BE2C (cell line): ENCODE measurements around the gene HNMT.
"Not testable (repeated sequence)": the region's sequence is repeated elsewhere in the genome, so short reads cannot be mapped to it uniquely, and the experiment has no call there.

Source experiments
- DNase-seq: peaks from one replicate; pipeline ENCODE4 v3.0.0-alpha.2; 2020
- H3K27me3 ChIP-seq: fragments of 250-450 bp; sonication (Bioruptor Pico); 2 replicates; pipeline ENCODE4 v1.5.1; 2020; ENCODE audit warnings: mild to moderate bottlenecking
- H3K36me3 ChIP-seq: fragments of 250-450 bp; sonication (Bioruptor Pico); 2 replicates; pipeline ENCODE4 v1.5.1; 2020; ENCODE audit warnings: mild to moderate bottlenecking
- H3K4me1 ChIP-seq: fragments of 250-450 bp; sonication (Bioruptor Pico); 2 replicates; pipeline ENCODE4 v1.5.1; 2020
- H3K4me3 ChIP-seq: 2 replicates; pipeline ENCODE4 v1.5.1; 2011; ENCODE audit warnings: low read depth, low read length
- H3K9me3 ChIP-seq: fragments of 250-450 bp; sonication (Bioruptor Pico); 2 replicates; pipeline ENCODE4 v1.5.1; 2020
- CTCF ChIP-seq: IDR thresholded peaks from 2 replicates; pipeline ENCODE4 v1.5.1; 2012; ENCODE audit warnings: mild to moderate bottlenecking, low read depth, low read length

HNMT gene

GRCh38 chr2:137986268-137986667 is 22.0 kb downstream of the HNMT start:
- no peaks in the 10 kb centered on the region for H3K36me3 ChIP-seq
- no peaks in the 10 kb centered on the region for H3K4me1 ChIP-seq
- no peaks in the 10 kb centered on the region for H3K27me3 ChIP-seq
- no peak for TF ChIP-seq CTCF
- H3K9me3 ChIP-seq, result no peaks in the 10 kb centered on the region
- no peak overlapping the region for H3K4me3 ChIP-seq
- no peak for DNase-seq

DNA sequence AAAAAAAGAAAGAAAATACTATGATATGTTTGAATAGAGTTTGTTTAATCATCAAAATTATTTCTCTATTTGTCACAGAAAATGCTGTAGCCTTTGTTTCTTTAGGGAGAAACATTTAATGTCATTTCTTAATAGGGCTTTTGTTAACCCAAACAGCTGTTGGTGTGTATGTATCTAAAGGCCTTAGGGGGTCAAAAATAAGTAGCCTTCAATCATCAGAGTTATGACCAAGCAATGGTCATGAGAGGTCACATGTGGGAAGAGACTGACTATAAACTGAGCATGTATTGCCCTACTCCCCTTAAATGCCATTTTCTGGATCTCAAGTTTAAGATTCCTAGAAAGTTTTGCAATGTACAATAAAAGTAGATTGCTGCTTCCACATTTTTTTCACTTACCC is 22.7 kb downstream of the HNMT start:
- no peak overlapping the region for H3K4me3 ChIP-seq
- DNase-seq, result no peak
- no peaks in the 10 kb centered on the region for H3K9me3 ChIP-seq
- no peaks in the 10 kb centered on the region for H3K27me3 ChIP-seq
- no peak for TF ChIP-seq CTCF
- no peaks in the 10 kb centered on the region for H3K36me3 ChIP-seq
- H3K4me1 ChIP-seq, result no peaks in the 10 kb centered on the region

DNA sequence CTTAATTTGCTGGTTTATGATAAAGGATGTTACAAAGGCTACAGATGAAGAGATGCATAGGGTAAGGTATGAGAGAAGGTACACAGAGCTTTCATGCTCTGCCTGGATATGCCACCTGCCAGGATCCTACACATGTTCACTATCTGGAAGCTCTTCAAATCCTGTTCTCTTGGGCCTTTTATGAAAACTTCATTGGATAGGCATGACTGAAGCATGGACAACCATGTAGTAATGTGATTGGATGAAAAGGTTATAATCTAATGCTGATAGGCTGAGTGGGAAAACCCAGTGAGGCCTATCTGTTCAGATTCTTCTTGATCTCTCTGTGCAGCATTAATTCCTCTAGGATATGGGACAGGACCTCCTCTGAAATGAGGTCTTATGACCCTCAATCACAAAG is 26.8 kb downstream of the HNMT start:
- Histone ChIP-seq H3K4me3 (no peak overlapping the region), H3K36me3 (no peaks in the 10 kb centered on the region), H3K9me3 (no peaks in the 10 kb centered on the region), H3K4me1 (no peaks in the 10 kb centered on the region), H3K27me3 (no peaks in the 10 kb centered on the region)
- DNase-seq, result no peak
- no peak for TF ChIP-seq CTCF

DNA sequence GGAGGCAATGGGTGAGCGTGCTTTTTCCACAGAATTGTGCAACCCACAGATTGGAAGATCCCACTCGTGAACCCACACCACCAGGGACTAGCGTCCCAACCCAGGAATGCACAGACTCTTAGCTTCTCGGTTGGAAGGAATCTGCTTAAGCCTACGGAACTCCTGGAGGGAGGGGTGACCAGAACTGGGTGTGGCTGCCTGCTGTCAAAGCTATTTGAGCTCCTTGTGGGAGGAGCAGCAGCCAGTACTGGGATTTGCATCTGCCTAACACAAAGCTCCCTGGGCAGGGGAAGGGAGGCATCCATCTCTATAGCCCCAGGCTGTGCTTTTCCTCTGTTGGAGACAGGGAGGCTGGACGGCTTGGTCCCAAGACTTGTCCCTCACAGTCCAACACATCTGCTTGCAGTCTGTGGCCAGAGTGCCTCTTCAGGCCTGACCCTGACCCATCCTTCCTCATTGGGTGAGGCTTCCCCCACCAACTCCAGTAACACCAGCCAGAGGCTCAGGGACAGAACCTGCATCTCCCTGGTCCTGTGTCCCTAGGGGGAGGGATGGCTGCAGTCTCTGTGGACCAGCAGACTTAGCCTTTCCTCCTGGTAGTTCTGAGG is 27.9 kb downstream of the HNMT start:
- H3K4me3 ChIP-seq, result no peak overlapping the region
- H3K27me3 ChIP-seq, result no peaks in the 10 kb centered on the region
- no peaks in the 10 kb centered on the region for H3K4me1 ChIP-seq
- H3K9me3 ChIP-seq, result no peaks in the 10 kb centered on the region
- DNase-seq, result no peak
- no peak for TF ChIP-seq CTCF
- no peaks in the 10 kb centered on the region for H3K36me3 ChIP-seq

GRCh38 chr2:137993715-137994476 is 29.6 kb downstream of the HNMT start:
- not testable (repeated sequence) for H3K9me3 ChIP-seq

GRCh38 chr2:137995368-137995767 is 31.1 kb downstream of the HNMT start:
- H3K27me3 ChIP-seq, H3K9me3 ChIP-seq, DNase-seq, H3K4me3 ChIP-seq, H3K4me1 ChIP-seq, H3K36me3 ChIP-seq: not testable (repeated sequence)

More at GRCh38 chr2:137993715-137994476, 29.6 kb downstream of the HNMT start:
- not testable (repeated sequence) for H3K4me1 ChIP-seq, H3K4me3 ChIP-seq, H3K27me3 ChIP-seq, H3K36me3 ChIP-seq, DNase-seq

GRCh38 chr2:137996158-137996557 is 31.9 kb downstream of the HNMT start:
- not testable (repeated sequence) for DNase-seq, H3K27me3 ChIP-seq, H3K9me3 ChIP-seq, H3K4me1 ChIP-seq, H3K4me3 ChIP-seq, H3K36me3 ChIP-seq

GRCh38 chr2:137997733-137998132 is 33.5 kb downstream of the HNMT start:
- Histone ChIP-seq H3K4me3 (no peak overlapping the region), H3K27me3 (no peaks in the 10 kb centered on the region), H3K9me3 (no peaks in the 10 kb centered on the region), H3K4me1 (no peaks in the 10 kb centered on the region), H3K36me3 (no peaks in the 10 kb centered on the region)
- DNase-seq, result no peak
- no peak for TF ChIP-seq CTCF
